H1 (cell line): ENCODE results near the gene TMED5. TPM values are rescaled to one million over a fixed set of nuclear protein-coding genes. Genes with fewer than 3 reads are reported as not detected.

Experiments
- CTCF ChIA-PET: fragments of 300-600 bp; sonication (Branson Sonifier 250); formaldehyde crosslinking; loops from one replicate; lab custom pipeline; 2021; ENCODE audit not compliant: partially characterized antibody; lab: Charles Lee
- POLR2A ChIA-PET: fragments of 300-600 bp; sonication (Branson Sonifier 250); formaldehyde crosslinking; loops from one replicate; lab custom pipeline; 2021; ENCODE audit warnings: inconsistent platforms; ENCODE audit not compliant: partially characterized antibody; lab: Charles Lee
- DNase-seq, 2 experiments: peaks; one replicate each; pipeline versions ENCODE4 v3.0.0 to v3.0.0-alpha.2; 2010 to 2022; ENCODE audit warnings: low spot score in 2 of 2, low read depth in 1 of 2, mixed read lengths in 1 of 2
- FAIRE-seq: peaks from 2 replicates; lab custom pipeline; 2011; peaks lifted over from hg19 to GRCh38; lab: Jason Lieb, UNC
- H2AFZ ChIP-seq: 2 replicates; pipeline ENCODE4 v1.8.1; 2012; ENCODE audit warnings: low read length, inconsistent platforms
- H2AK5ac ChIP-seq: 2 replicates; pipeline ENCODE4 v1.6.1; 2013; ENCODE audit warnings: low read depth, low read length
- H2BK120ac ChIP-seq: replicated peaks from 2 replicates; pipeline ENCODE3; 2013; ENCODE audit warnings: low read depth, low read length, inconsistent platforms
- H2BK12ac ChIP-seq: 2 replicates; pipeline ENCODE4 v1.6.1; 2013; ENCODE audit warnings: low read depth, low read length
- H2BK15ac ChIP-seq: 2 replicates; pipeline ENCODE4 v1.6.1; 2013; ENCODE audit warnings: low read length
- H2BK20ac ChIP-seq: 2 replicates; pipeline ENCODE4 v1.6.1; 2013; ENCODE audit warnings: low read length
- H2BK5ac ChIP-seq: 2 replicates; pipeline ENCODE4 v1.6.1; 2013; ENCODE audit warnings: low read depth, low read length
- H3K14ac ChIP-seq: 2 replicates; pipeline ENCODE4 v1.6.1; 2013; ENCODE audit warnings: inconsistent platforms; ENCODE audit not compliant: insufficient read length
- H3K18ac ChIP-seq: 2 replicates; pipeline ENCODE4 v1.6.1; 2013; ENCODE audit warnings: low read length; ENCODE audit errors: extremely low read depth
- H3K23ac ChIP-seq: 2 replicates; pipeline ENCODE4 v1.6.1; 2013; ENCODE audit warnings: inconsistent platforms; ENCODE audit not compliant: insufficient read length
- H3K23me2 ChIP-seq: 2 replicates; pipeline ENCODE4 v1.6.1; 2013; ENCODE audit warnings: low read depth, low read length
- H3K27ac ChIP-seq: 2 replicates; pipeline ENCODE4 v1.6.1; 2011; ENCODE audit warnings: low read depth, low read length, inconsistent platforms
- H3K27me3 ChIP-seq, 4 experiments: replicated peaks in 1 of 4; 1 replicate in 1 of 4; 2 replicates in 3 of 4; pipeline versions ENCODE4 v1.6.1 to v1.8.1; 2011 to 2013; ENCODE audit warnings: low read length in 3 of 4, mild to moderate bottlenecking in 3 of 4, inconsistent platforms in 2 of 4, mixed read lengths in 2 of 4, moderate library complexity in 1 of 4; ENCODE audit not compliant: control insufficient read depth in 3 of 4, insufficient read depth in 3 of 4; ENCODE audit errors: extremely low read depth in 1 of 4
- H3K36me3 ChIP-seq, 4 experiments: 2 replicates each; pipeline versions ENCODE4 v1.6.1 to v1.8.1; 2011 to 2013; ENCODE audit warnings: mild to moderate bottlenecking in 4 of 4, low read length in 3 of 4, moderate library complexity in 2 of 4, control low read depth in 1 of 4, inconsistent platforms in 1 of 4; ENCODE audit not compliant: insufficient read depth in 4 of 4, control insufficient read depth in 2 of 4
- H3K4ac ChIP-seq: replicated peaks from 2 replicates; pipeline ENCODE3; 2013; ENCODE audit warnings: low read length, low read depth, mixed read lengths, inconsistent platforms; ENCODE audit not compliant: insufficient read length
- H3K4me1 ChIP-seq, 4 experiments: replicated peaks in 1 of 4; 1 replicate in 1 of 4; 2 replicates in 3 of 4; pipeline versions ENCODE4 v1.6.1 to v1.8.1; 2011 to 2013; ENCODE audit warnings: low read length in 3 of 4, inconsistent platforms in 2 of 4, mixed read lengths in 1 of 4; ENCODE audit not compliant: insufficient read depth in 4 of 4, control insufficient read depth in 3 of 4
- H3K4me2 ChIP-seq, 2 experiments: 2 replicates each; pipeline versions ENCODE4 v1.6.1 to v1.8.1; 2011 to 2013; ENCODE audit warnings: low read depth in 2 of 2, low read length in 2 of 2, control low read depth in 1 of 2, inconsistent platforms in 1 of 2, mild to moderate bottlenecking in 1 of 2; ENCODE audit not compliant: insufficient read depth in 1 of 2
- H3K4me3 ChIP-seq, 4 experiments: fragments of 200-600, 300-600 bp in 1 of 4; sonication (generic), shearing (Covaris generic), sonication (Bioruptor Twin) in 1 of 4; 2 replicates each; pipeline versions ENCODE4 v1.5.1 to v1.8.1; 2011 to 2016; ENCODE audit warnings: low read length in 4 of 4, low read depth in 3 of 4, control low read depth in 2 of 4, inconsistent platforms in 2 of 4, mild to moderate bottlenecking in 2 of 4, mixed read lengths in 1 of 4, moderate library complexity in 1 of 4; ENCODE audit not compliant: insufficient read depth in 2 of 4; ENCODE audit errors: extremely low read depth in 1 of 4
- H3K56ac ChIP-seq: replicated peaks from 2 replicates; pipeline ENCODE3; 2013; ENCODE audit warnings: low read depth, mild to moderate bottlenecking, mixed read lengths, low read length, inconsistent platforms; ENCODE audit not compliant: insufficient read length
- H3K79me1 ChIP-seq: 2 replicates; pipeline ENCODE4 v1.6.1; 2013; ENCODE audit warnings: low read depth, low read length, control low read depth
- H3K79me2 ChIP-seq, 2 experiments: 2 replicates each; pipeline versions ENCODE4 v1.6.1 to v1.8.1; 2012 to 2013; ENCODE audit warnings: low read length in 2 of 2, mild to moderate bottlenecking in 2 of 2, inconsistent platforms in 1 of 2; ENCODE audit not compliant: insufficient read depth in 2 of 2, control insufficient read depth in 1 of 2
- H3K9ac ChIP-seq, 4 experiments: replicated peaks in 1 of 4; 1 replicate in 1 of 4; 2 replicates in 3 of 4; pipeline versions ENCODE4 v1.6.1 to v1.8.1; 2011 to 2013; ENCODE audit warnings: low read depth in 3 of 4, low read length in 3 of 4, control low read depth in 2 of 4, mild to moderate bottlenecking in 2 of 4, moderate library complexity in 2 of 4, inconsistent platforms in 1 of 4; ENCODE audit errors: extremely low read depth in 1 of 4
- H3K9me3 ChIP-seq, 2 experiments: 2 replicates each; pipeline versions ENCODE4 v1.6.1 to v1.8.1; 2012 to 2013; ENCODE audit warnings: mild to moderate bottlenecking in 2 of 2, moderate library complexity in 2 of 2, control low read depth in 1 of 2, inconsistent platforms in 1 of 2, low read depth in 1 of 2, low read length in 1 of 2, mixed read lengths in 1 of 2; ENCODE audit not compliant: insufficient read depth in 2 of 2
- H4K20me1 ChIP-seq, 2 experiments: replicated peaks in 1 of 2; 2 replicates each; pipeline versions ENCODE3 to v1.8.1; 2011 to 2013; ENCODE audit warnings: inconsistent platforms in 2 of 2, low read length in 2 of 2, mild to moderate bottlenecking in 1 of 2; ENCODE audit not compliant: insufficient read depth in 2 of 2, control insufficient read depth in 1 of 2
- H4K5ac ChIP-seq: 2 replicates; pipeline ENCODE4 v1.6.1; 2013; ENCODE audit warnings: low read length, low read depth, mixed read lengths, inconsistent platforms; ENCODE audit not compliant: insufficient read length
- H4K8ac ChIP-seq: 2 replicates; pipeline ENCODE4 v1.8.0; 2013; ENCODE audit warnings: mild to moderate bottlenecking, moderate library complexity, low read length, inconsistent platforms; ENCODE audit not compliant: insufficient read depth; ENCODE audit errors: extremely low read depth
- H4K91ac ChIP-seq: replicated peaks from 2 replicates; pipeline ENCODE3; 2013; ENCODE audit warnings: low read length, mixed read lengths, inconsistent platforms; ENCODE audit not compliant: insufficient read length
- ATF3 ChIP-seq: IDR thresholded peaks from 2 replicates; pipeline ENCODE4 v1.6.1; 2011; ENCODE audit warnings: low read depth, mild to moderate bottlenecking, low read length; ENCODE audit not compliant: insufficient read depth
- CBX5 ChIP-seq: fragments of 300-800, 300-1000 bp; sonication (generic); IDR thresholded peaks from 2 replicates; pipeline ENCODE4 v1.7.1; 2016; ENCODE audit warnings: antibody characterized with exemption, low read length, low read depth
- EGR1 ChIP-seq: IDR thresholded peaks from 2 replicates; pipeline ENCODE4 v1.6.1; 2011; ENCODE audit warnings: low read depth, low read length, borderline replicate concordance
- EP300 ChIP-seq, 2 experiments: IDR thresholded peaks; 1 replicate in 1 of 2; 2 replicates in 1 of 2; pipeline ENCODE4 v1.6.1; 2011 to 2012; ENCODE audit warnings: low read depth in 2 of 2, low read length in 2 of 2, mild to moderate bottlenecking in 2 of 2, borderline replicate concordance in 1 of 2, inconsistent platforms in 1 of 2, moderate library complexity in 1 of 2
- HDAC2 ChIP-seq, 2 experiments: fragments of 300-600 bp in 1 of 2; sonication (generic) in 1 of 2; IDR thresholded peaks; 2 replicates each; pipeline ENCODE4 v1.6.1; 2011 to 2012; ENCODE audit warnings: low read depth in 2 of 2, low read length in 2 of 2, mild to moderate bottlenecking in 2 of 2, moderate library complexity in 2 of 2, borderline replicate concordance in 1 of 2, inconsistent platforms in 1 of 2
- JUN ChIP-seq: IDR thresholded peaks from 2 replicates; pipeline ENCODE4 v1.6.1; 2011; ENCODE audit warnings: low read depth, mild to moderate bottlenecking, improper control_type of control experiment, low read length
- NANOG ChIP-seq: IDR thresholded peaks from 2 replicates; pipeline ENCODE4 v1.6.1; 2011; ENCODE audit warnings: low read length, low read depth, mild to moderate bottlenecking, inconsistent platforms; ENCODE audit not compliant: insufficient read depth, poor library complexity, severe bottlenecking
- NRF1 ChIP-seq: IDR thresholded peaks from 2 replicates; pipeline ENCODE4 v1.6.1; 2011; ENCODE audit warnings: mild to moderate bottlenecking, low read depth, low read length, improper control_type of control experiment
- POLR2A ChIP-seq, 2 experiments: IDR thresholded peaks; 1 replicate in 1 of 2; 2 replicates in 1 of 2; pipeline ENCODE4 v1.6.1; 2011; ENCODE audit warnings: low read depth in 2 of 2, low read length in 2 of 2, mild to moderate bottlenecking in 2 of 2; ENCODE audit errors: control extremely low read depth in 1 of 2
- SIN3A ChIP-seq, 2 experiments: IDR thresholded peaks in 1 of 2; conservative IDR thresholded peaks in 1 of 2; 2 replicates each; pipeline ENCODE4 v1.6.1; 2011 to 2012; ENCODE audit warnings: low read length in 2 of 2, improper control_type of control experiment in 1 of 2, low read depth in 1 of 2, mild to moderate bottlenecking in 1 of 2
- SP2 ChIP-seq: IDR thresholded peaks from 2 replicates; pipeline ENCODE4 v1.6.1; 2012; ENCODE audit warnings: mild to moderate bottlenecking, low read length, inconsistent platforms
- TAF7 ChIP-seq: optimal IDR thresholded peaks from 2 replicates; pipeline ENCODE3; 2011; ENCODE audit warnings: low read depth, mild to moderate bottlenecking, inconsistent platforms, low read length, moderate library complexity, borderline replicate concordance
- TBP ChIP-seq: IDR thresholded peaks from 2 replicates; pipeline ENCODE4 v1.6.1; 2011; ENCODE audit warnings: low read depth, low read length, improper control_type of control experiment
- ZNF274 ChIP-seq: IDR thresholded peaks from 2 replicates; pipeline ENCODE4 v1.7.0; 2012; ENCODE audit warnings: low read length, borderline replicate concordance; ENCODE audit errors: extremely low read depth
- WGBS, 2 experiments: shearing (Covaris generic) in 1 of 2; methylation state at CpG; one replicate each; pipeline versions ENCODE4 v1.1.6 to v1.1.7; 2013 to 2015; ENCODE audit warnings: low lambda C conversion rate in 2 of 2, mixed read lengths in 2 of 2, inconsistent platforms in 1 of 2, low coverage in 1 of 2, missing lambda C conversion rate in 1 of 2; ENCODE audit not compliant: insufficient replicate concordance in 2 of 2, insufficient coverage in 1 of 2, insufficient read length in 1 of 2; ENCODE audit errors: extremely low coverage in 1 of 2, missing lambda C conversion rate in 1 of 2; 5-methylcytosine and 5-hydroxymethylcytosine counted together
- polyA plus RNA-seq, 7 experiments: library from polyadenylated mRNA; depleted of rRNA in 3 of 7; stranded (reverse) in 5 of 7; unstranded in 2 of 7; fragments of >200 nt in 5 of 7; fragments of 200-250 nt in 2 of 7; gene quantifications; 1 replicate in 5 of 7; 2 replicates in 1 of 7; 4 replicates in 1 of 7; pipeline versions ENCODE4 v1.2.1 to v1.2.3, GENCODE V29; 2011 to 2013; ENCODE audit warnings: missing spikeins in 2 of 7, mixed read lengths in 2 of 7
- total RNA-seq: library from RNA; stranded (reverse); fragmentation: NEBNext Ultra II Directional; extraction: Animal tissue kit (Norgen Biotek cat#: 25700); gene quantifications from 2 replicates; pipeline ENCODE4 v1.2.1, GENCODE V29; 2021

Gene TMED5
- total and polyA plus RNA-seq, 2 of the 8 experiments (the other 6 are each of a cell fraction or from before 2014, with no cell fraction given) = 14.8 to 32.8 TPM

GRCh38 chr1:93200714-93201113 is 20.5 kb upstream of the TMED5 start:
- H3K23ac ChIP-seq = no peak overlapping the region
- H2BK12ac ChIP-seq = no peak overlapping the region
- H3K4me2 ChIP-seq = no peak overlapping the region
- peaks cover 3 to 32% (median 14%) of the 10 kb centered on the region in 4 experiments; a peak in 7 of 8 replicates for H3K36me3 ChIP-seq
- H3K9me3 ChIP-seq = no peaks in the 10 kb centered on the region
- H3K4me1 ChIP-seq = no peaks in the 10 kb centered on the region
- ChIA-PET CTCF (no interaction called here), POLR2A (no interaction called here)
- H2BK5ac ChIP-seq = no peak overlapping the region
- no peak overlapping the region for H3K18ac ChIP-seq
- DNase-seq = no peak
- no peaks in the 10 kb centered on the region for H4K20me1 ChIP-seq
- peaks cover 1% of the 10 kb centered on the region; the same call in 1 of the 2 replicates for H3K23me2 ChIP-seq
- H3K9ac ChIP-seq = no peak overlapping the region
- FAIRE-seq = no peak
- no peak overlapping the region for H2BK20ac ChIP-seq
- no peak overlapping the region for H2AFZ ChIP-seq
- H3K27me3 ChIP-seq = no peaks in the 10 kb centered on the region
- no peak overlapping the region for H4K5ac ChIP-seq
- 87 to 96% methylated on average over 2 to 4 of the region's 4 CpGs for WGBS, 2 experiments
- H2BK15ac ChIP-seq = no peak overlapping the region
- no peaks in the 10 kb centered on the region for H3K79me2 ChIP-seq
- H3K79me1 ChIP-seq = no peaks in the 10 kb centered on the region
- H2BK120ac ChIP-seq = no peak overlapping the region
- no peak overlapping the region for H3K56ac ChIP-seq
- H3K4ac ChIP-seq = no peak overlapping the region
- H2AK5ac ChIP-seq = no peak overlapping the region
- H3K27ac ChIP-seq = no peak overlapping the region
- no peak overlapping the region for H3K14ac ChIP-seq
- H4K91ac ChIP-seq = no peak overlapping the region
- no peak overlapping the region for H3K4me3 ChIP-seq
- H4K8ac ChIP-seq = no peak overlapping the region
- TF ChIP-seq SIN3A (conservative IDR thresholded peaks at IDR 0.05 in 1 of 2, IDR thresholded peaks at IDR 0.05 in 1 of 2; ENCODE audit: low read depth in 1 of 2, low read length in 2 of 2) (no peak), ZNF274 (no peak), JUN (no peak), TAF7 (no peak), EP300 (IDR thresholded peaks at IDR 0.05; ENCODE audit: borderline replicate concordance in 1 of 2, low read depth in 2 of 2, low read length in 2 of 2) (no peak), POLR2A (IDR thresholded peaks at IDR 0.05; ENCODE audit: control extremely low read depth in 1 of 2, low read depth in 2 of 2, low read length in 2 of 2) (no peak), ATF3 (no peak), EGR1 (no peak), NANOG (no peak), SP2 (no peak), NRF1 (no peak), CBX5 (no peak), TBP (no peak), HDAC2 (IDR thresholded peaks at IDR 0.05; ENCODE audit: borderline replicate concordance in 1 of 2, low read depth in 2 of 2, low read length in 2 of 2) (no peak)
